HG03439 (cell line): ENCODE results near the gene RPLP1.

Experiments
- ATAC-seq: cut with Tn5 transposase; IDR thresholded peaks from one replicate; pipeline ENCODE4 v1.9.1; 2021; ENCODE audit warnings: mild to moderate bottlenecking, moderate library complexity; ENCODE audit not compliant: unreplicated experiment

RPLP1 gene

DNA sequence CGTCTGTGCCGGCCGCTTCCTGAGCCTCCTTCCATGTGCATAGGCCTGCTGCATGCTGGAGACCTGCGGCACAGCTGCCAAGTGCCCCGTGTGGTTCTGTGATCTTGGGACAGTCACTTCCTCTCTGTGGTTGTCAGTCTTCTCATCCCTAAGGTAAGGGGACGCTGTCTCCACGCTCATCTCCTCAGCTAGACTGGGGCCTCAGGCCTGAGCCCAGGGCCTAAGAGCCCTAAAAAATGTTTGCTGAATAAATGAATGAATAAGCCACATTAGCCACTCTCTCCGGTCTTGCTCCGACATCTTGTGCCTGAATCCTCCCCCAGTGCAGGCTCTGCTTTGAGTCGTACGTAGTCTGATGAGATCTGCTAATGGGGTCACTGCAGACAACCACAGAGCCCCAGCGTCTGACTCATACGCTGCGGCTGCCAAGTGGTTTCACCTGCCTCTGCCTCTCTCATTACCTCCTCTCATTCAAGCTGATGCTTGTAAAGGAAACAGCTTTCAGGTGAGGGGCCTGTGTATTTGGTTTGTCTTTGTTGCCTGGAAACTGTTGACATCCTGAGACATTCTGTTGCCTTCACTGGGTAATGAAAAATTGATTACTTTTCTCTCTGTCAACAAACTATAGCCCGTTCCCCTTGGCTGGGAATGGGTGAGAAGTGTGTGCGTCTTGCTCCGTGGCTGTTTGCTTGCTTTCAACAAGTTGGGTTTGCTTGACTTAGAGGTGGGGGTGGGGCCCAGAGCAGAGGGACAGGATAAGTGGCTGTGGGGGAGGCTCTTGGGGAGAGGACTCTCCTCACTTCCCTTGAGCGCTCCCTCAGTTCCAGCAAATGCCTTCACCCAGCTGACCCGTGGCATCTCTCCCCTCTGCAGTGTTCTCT lies 15.9 kb downstream of the RPLP1 start:
- no peak for ATAC-seq

DNA sequence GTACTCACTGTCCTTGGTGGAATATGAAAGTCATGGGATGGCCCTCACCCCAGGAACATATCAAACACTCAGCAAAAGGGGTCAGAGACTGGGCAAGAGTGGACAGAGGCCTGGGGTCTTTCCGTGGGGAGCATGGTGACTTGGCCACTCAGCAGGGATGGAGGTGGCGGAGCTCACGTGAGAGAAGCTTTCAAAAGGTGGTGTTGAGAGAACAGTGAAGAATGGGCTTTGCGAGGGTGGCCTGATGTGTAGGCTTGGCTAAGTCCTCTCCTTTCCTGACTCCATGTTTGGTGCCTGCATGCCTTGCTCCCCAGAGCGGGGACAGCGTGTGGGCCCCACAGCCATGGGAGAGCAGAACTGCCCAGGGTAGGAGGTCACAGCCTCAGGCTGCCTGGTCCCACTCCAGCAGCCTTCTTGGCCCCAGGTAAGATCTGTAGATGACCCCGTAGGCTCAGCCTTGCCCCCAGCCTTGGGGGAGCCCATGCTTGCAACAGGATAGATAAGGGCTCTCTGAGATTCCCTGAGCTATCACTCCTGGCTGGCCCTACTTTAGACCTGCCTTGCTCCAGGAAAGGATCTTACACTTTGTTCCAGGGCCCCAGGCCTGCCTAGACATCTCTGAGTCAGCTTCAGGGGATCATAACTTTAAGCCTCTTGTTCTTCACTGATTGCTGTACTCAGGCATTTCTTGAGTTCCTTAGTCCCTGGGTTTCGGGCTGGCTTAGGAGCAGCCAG lies 17.0 kb downstream of the RPLP1 start:
- ATAC-seq, result no peak

DNA sequence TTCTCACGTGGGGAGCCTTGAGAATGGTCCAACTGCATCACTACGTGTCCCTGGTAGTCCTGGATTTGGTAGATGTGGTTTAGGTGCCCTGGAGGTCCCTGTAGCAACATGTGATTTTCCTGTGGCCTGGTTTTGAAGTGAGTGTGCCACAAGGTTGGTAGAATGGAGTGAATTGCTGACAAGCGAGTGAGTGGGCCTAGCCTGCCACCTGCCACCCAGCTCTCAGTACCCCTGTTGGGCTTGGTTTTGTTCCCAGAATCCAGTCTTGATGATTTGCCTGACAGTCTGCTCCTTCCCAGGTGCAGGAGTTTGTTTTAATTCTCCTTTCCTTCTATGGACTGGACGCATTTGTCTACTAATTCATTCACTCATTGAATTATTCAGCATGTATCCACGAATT lies 19.4 kb downstream of the RPLP1 start:
- no peak for ATAC-seq

DNA sequence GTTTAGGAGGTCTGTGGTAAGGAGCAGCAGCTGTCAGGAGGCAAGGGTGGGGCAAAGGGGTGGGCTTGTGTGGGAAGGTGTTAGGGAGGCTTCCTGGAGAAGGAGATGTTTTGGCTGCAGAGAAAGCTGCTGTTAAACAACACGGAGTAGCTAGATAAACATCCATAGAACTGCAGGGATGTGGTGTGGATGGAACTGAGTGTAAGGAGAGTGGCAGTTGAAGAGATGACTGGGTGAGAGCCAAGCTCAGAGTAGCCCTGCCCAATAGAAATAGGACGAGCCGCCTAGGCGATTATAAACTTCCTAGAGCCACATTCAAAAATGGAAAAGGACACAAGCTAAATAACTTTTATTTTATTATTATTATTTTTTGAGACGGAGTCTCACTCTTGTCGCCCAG lies 19.9 kb downstream of the RPLP1 start:
- ATAC-seq, result no peak

DNA sequence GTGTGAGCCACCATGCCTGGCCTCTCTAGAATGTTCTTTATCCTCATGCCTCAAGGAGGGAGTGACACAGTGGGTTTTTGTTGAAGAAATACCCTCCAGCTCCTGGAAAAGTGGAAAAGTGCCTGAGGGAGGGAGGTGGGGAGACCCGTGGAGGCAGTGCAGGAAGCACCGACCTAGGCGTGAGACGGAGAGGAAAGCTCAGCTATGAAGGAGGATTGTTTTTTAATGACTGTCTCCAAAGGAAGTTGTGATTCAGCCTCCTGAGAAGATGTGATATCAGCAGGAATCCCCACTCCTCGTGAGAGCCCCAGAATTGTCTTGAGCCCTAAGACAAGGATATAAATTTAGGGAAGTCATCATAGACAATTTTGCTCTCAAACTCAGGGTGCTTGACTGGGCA lies 21.7 kb downstream of the RPLP1 start:
- ATAC-seq, result no peak

DNA sequence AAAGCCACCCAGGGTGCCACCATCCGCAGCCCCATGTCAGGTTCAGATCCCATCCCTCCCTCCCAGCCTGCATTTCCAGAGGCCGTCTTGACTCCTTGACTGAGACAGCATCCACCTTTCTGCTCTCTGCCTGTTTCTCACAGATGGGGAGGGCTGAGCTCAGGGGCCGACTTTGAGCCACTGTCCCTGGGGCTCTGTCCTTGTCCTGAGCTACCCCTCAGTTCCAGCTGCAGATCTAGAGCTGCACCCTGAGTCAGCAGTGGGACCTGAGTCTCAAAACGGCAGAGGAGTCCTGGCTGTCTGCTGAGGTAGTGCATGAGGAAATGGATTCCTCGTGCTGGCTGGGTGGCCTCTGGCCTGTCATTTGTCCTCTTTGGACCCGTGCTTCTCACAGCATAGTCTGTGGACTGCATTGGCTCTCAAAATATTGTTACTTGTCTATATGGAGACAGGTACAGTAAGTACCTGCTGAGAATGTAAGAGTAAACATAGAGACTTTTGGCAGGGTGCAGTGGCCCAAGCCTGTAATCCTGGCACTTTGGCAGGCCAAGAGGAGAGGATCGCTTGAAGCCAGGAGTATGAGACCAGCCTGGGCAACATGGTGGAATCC lies 22.3 kb downstream of the RPLP1 start:
- no peak for ATAC-seq

DNA sequence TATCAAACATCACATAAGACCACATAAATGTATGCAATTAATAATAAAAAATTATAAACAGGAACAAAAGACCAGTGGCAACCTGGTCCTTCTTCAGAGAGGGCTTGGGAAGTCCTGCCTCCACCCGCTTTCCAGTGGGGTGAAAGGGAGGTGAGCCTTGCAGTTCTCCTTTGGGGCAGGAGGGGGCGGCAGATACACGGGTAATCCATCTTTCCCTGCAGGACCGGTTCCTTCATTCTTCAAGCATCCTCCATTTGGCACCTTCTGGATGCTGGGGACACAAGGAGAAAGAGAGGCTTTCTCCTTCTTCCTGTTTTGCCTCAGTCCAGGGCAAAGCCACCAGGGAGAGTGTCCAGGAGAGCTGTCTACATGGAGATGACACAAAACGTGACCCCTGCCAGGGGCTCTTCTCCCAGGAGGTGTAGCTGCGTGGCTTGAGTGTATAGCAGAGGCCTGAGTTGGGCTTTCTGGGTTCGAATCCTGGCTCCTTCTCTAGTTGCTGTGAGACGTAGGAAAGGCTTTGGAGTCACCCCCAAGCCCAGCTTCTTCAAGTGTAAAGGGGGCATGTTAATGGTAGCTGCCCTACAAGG lies 23.2 kb downstream of the RPLP1 start:
- no peak for ATAC-seq

DNA sequence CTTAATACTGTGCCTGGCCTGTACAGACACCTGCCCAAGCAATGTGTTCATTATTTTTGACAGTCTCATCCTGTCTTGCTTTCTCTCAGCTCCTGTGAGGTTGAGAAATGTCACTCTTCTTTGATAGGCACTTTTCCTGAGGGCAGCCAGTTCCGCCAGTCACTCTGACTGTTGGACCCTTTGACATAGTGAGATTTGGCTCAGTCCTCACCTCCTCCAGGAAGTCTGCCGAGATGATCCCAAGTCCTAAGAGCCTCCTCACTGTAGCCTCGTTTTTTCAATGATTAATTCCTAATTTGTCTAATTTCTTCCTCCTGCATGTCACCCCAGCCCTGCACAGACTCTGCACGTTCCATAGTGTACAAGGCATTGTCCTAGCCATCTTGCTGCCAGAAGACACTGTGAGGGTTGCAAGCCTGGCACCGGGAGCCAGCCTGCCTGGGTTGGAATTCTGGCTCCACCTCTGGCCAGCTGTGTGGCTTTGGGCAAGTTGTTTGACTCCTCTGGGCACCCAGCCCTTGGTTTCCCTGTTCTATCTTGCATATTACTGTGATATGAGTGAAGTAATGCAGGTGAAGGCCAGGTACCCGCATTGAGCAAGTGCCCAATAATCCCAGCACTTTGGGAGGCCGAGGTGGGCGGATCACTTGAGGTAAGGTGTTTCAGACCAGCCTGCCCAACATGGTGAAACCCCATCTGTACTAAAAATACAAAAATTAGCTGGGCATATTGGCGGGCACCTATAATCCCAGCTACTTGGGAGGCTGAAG lies 24.3 kb downstream of the RPLP1 start:
- no peak for ATAC-seq

DNA sequence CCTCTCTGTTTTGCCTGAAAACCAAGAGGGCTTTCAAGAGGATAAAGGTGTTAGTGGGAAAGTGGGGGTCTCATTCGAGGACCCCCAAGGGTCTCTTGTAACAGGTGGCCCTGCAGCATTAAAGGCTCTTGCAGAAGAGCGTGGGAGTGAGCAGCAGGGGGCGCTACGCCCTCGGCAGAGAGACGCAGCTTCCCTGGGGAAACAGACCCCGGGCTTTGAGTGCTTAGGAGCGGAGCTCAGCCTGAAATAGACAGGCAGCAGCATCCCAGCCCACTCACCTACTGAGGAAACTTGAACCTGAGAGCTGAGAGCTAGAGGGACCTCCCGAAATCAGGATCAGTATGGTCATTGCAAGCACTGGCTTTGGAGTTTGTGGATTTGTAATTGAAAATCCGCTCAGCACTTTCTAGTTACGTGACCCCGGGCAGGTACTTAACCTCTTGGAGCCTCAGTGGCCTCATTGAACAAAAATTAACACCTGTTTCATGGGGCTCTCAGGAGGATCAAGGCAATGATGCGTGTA lies 25.7 kb downstream of the RPLP1 start:
- ATAC-seq, result no peak

DNA sequence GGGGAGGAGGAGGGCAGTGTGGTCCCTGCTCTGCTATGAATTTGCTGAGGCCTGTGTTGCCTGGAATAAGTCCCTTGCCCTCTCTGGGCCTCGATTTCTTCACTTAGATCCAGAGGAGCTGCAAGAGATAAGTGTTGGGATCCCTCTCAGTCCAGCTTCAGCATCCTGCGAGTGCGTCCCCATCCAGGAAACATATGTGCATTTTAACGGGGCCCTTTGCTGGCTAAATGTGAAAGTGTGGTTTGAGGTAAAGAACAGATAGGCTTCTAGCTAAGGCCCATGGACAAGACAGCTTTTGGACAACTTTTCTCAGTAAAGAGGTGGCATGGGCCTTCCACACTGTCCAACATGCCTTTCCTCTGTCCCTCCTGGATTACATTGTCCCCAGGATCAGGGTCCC lies 26.5 kb downstream of the RPLP1 start:
- ATAC-seq, result no peak

DNA sequence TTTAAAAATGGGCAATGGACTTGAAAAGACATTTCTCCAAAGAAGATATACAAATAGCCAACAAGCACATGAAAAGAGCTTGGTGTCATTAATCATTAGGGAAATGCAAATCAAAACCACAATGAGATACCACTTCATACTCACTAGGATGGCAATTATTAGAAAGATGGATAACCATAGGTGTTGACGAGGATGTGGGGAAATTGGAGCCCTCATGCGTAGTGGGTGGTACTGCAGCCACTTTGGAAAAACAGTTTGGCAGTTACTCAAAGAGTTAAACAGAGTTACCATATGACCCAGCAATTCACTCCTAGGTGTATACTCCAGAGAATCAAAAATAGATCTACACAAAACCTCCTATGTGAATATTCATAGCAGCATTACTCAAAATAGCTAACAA lies 27.4 kb downstream of the RPLP1 start:
- no peak for ATAC-seq

DNA sequence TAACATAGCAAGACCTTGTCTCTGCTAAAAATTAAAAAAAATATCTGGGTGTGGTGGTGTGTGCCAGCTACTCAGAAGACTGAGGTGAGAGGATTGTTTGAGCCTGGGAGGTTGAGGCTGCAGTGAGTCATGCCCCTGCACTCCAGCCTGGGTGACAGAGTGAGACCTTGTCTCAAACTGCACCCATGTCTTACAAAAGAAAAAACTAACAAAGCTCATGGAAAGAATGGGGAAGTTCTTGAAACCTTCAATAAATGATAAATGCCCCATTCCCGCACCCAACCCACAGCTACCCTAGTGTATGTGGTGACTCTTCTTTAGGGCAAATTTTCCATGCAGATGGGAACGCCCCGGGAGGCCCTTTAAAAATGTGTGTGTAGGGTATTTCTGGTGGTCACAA lies 28.3 kb downstream of the RPLP1 start:
- ATAC-seq, result no peak

DNA sequence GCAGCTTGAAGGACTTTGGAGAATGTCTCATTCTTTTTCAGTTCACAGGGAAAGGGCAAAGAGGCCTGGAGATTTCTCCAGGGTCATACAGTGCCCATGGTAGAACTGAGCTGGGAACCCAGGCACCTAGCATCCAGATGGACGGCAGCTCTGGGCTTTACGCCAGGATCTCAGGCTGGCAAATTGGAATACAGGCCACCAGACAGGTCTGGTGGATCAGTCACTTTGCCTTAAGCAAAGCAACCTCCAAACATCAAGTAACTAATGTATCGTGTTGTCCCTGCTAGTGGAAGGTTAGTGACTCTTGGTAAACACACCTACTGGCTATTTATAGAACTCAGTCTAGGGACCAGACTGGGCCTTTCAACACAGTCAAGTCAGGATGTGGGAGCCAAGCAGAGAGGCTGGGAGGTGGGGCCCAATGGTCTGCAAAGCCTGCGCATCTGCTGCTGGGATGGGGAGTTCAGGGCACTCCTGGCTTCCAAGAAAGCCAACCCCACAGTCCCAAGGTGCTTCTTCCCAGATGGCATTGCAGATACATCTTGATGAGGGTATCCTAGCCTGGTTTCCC lies 30.2 kb downstream of the RPLP1 start:
- no peak for ATAC-seq

DNA sequence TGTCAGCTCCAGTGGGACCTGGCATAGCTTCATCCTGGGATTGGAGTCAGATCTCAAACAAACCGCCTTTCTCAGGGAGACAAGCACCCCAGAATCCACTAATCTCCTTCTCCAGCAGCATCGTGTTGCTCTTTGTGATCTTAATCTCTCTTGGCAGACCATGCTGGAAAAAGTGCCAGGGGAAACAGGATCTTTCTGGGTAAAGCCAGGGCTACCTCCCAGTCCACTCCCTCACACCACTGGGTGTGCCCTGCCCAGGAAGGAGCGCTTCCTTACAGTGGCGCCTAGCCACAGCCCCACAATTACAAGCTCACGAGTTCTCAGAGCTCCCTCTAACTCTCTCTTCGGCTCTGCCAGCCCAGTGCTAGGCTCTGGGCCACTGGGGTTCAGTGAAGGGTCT lies 32.2 kb downstream of the RPLP1 start:
- ATAC-seq, result no peak

DNA sequence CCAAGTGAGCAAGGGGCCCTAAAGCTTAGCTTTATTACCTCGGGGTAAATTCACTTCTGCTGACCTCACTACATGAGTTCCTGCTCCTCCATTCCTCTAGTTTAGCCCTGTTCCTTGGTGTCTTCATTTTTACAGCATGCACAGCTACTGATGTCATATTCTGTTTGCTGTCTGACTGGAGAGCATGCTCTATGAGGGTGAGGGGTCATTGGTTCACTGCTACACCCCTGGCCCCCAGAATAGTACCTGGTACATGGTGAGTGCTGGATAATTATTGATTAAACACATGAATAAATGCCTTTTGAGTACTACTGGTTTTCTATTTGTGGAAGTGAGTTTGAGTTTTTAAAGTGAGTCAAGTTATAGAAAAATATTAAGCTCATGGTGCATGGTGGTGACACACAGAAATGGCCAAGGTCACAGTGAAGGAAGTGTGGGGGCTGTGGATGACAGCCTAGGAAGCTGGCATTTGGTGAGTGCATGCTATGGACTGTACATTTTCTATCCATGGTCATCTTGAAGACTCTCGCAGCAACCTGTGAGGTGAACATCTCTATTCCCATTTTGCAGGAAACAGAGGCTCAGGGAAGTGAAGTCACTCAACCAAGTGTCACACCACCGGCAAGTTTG lies 34.0 kb downstream of the RPLP1 start:
- ATAC-seq, result no peak

DNA sequence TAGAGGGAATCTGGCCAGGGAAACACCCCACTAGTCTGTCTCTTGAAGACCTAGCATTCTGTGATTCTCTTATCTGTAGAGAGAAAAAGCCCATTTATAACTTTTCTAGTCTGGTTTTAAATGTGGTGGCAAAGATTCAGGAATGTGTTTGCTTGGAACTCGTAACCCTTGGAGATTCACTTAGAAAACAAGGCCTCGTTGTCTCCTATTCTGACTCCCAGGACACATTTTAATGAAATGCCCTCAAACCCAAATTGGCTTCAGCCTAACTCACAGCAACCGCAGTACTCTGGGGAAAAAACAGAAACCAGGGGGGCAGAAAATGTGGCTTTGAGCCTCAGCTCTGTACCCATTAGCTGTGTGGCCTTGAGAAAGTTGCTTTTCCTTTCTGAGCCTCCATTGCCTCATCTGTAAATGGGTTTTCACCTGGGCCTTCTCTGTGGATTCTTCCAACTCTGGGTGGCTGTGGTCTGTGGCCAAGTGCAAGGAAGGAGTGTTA lies 36.5 kb downstream of the RPLP1 start:
- no peak for ATAC-seq

DNA sequence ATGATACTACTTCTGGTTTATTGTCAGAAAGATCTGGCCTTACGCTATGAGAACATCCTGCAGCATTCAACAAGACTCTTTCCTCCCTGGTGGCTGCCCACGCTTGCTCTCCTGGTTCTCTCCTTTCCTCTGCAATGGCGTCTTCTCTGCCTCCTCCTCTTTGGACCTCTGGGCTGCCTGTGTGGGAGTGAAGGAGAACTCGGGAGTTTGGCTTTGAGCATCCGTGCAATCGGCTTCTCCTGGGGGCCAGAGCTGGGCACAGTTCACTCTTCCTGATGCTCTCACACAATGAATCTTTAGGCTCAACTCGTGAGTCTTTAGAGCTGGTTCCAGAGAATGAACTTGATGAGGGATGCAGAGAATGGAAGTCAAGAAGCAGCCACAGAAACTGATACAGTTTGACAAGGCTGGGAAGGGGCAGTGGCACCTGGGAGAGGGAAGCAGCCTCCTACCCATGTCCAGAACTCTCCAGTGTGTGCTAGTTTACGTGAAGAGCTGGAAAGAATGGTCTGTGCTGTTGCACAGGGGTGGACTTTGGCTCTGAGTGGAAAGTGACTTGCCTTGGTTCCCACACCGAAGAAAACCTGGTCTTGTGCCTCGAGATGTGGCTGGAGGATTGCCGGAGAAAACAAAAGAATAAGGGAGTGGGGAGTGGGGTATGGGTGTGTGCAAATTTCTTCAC lies 37.9 kb downstream of the RPLP1 start:
- ATAC-seq, result no peak

DNA sequence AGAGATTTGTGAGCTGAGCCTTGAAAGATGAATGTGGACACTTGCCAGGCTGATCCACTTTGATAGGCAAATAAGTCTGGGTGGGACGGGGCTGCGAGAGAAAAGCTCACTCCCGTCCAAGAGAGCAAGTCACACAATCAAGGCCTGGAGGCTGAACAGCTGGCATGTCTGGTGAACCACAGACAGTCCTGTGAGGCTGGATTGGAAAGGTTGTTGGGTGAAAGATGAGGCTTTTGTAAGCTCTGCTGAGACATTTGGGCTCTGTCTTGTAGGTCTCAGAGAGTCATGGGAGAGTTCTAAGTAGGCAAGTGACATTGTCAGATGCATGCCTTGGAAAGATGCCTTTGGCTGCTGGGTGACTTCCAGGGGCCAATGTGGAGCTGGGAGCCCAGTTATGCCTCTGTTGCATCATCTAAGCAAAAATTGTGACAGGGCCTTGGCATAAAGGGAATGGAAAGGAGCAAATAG lies 38.5 kb downstream of the RPLP1 start:
- ATAC-seq, result no peak

DNA sequence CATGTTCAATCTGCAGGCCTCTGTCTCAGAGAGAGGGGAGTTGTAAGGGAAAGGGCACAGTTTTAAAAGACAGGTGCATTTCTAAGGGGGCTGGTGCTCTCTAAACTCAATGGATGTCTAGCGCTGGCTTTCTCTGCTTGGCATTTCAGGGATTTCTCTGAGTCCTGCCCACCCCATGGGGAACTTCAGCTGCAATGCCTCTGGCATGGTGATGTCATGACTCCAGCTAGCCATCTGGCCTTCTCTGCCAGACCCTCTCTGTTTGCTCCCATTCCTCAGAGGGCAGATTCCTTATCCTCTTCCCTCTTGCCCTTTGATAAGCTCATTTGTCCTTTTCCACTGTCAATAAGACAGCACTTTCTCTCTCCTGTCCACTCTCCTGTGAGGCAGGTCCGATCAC lies 40.8 kb downstream of the RPLP1 start:
- ATAC-seq, result no peak
